Vagina (tissue), 2 donors: ENCODE data around the gene RNPC3.

Experiments used
- CTCF ChIP-seq, 3 experiments: fragments of 450-650 bp in 2 of 3; fragments of 200-600 bp in 1 of 3; sonication (generic) in 1 of 3; IDR thresholded peaks; one replicate each; pipeline ENCODE4 v1.5.1; 2017 to 2019; ENCODE audit warnings: antibody characterized with exemption in 3 of 3, mild to moderate bottlenecking in 2 of 3, moderate library complexity in 2 of 3
- POLR2A ChIP-seq, 2 donors: fragments of 450-650 bp; IDR thresholded peaks; one replicate each; pipeline ENCODE4 v1.6.1; 2017; ENCODE audit warnings: antibody characterized with exemption in 2 of 2, mild to moderate bottlenecking in 2 of 2, moderate library complexity in 2 of 2
- POLR2AphosphoS5 ChIP-seq, 2 donors: sonication (generic); formaldehyde crosslinking; IDR thresholded peaks; one replicate each; pipeline ENCODE4 v1.9.0; 2017; ENCODE audit warnings: antibody characterized with exemption in 2 of 2, mild to moderate bottlenecking in 2 of 2, low read depth in 1 of 2; ENCODE audit not compliant: insufficient read depth in 1 of 2

GRCh38 chr1:103516693-103517092 is 8.8 kb upstream of the RNPC3 start:
- no peak for TF ChIP-seq POLR2A (IDR thresholded peaks at IDR 0.05)
- TF ChIP-seq CTCF (IDR thresholded peaks at IDR 0.05) = no peak
- TF ChIP-seq POLR2AphosphoS5 (IDR thresholded peaks at IDR 0.05; ENCODE audit: insufficient read depth in 1 of 2, low read depth in 1 of 2) = no peak
